Kidney tubule cell (primary cell): ENCODE measurements around the gene TMEM185A.
"Not testable (repeated sequence)": the region's sequence is repeated elsewhere in the genome, so short reads cannot be mapped to it uniquely, and the experiment has no call there.

Source experiments
- DNase-seq: peaks from one replicate; pipeline ENCODE4 v3.0.0-alpha.2; 2018; ENCODE audit warnings: low spot score

TMEM185A gene

GRCh38 chrX:149619662-149620061 is 11.9 kb downstream of the TMEM185A start:
- not testable (repeated sequence) for DNase-seq

- DNase-seq: no peak
Measured at GRCh38 chrX:149618871-149619270, 12.7 kb downstream of the TMEM185A start.

GRCh38 chrX:149611623-149612175 is 19.9 kb downstream of the TMEM185A start:
- DNase-seq: no peak

DNA sequence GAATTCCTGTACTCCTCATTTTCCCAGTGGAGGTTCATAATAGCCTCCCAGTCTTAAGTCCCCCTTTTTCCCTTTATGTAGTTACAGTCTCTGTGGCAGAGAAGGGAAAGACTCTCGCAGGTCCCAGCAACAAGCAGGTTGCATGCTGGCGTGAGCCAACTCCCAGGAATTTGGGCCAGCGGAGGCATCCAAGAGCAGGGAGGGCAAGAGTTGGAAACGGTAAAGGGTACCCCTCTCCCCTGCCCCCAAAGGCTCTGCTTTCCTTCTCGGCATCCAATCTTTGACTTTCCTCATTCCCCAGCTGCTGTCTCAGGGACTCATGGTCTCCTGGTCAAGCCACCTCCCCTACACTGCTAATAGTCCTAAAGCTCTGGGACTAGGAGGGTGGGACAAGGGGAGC is 21.1 kb downstream of the TMEM185A start:
- no peak for DNase-seq

DNA sequence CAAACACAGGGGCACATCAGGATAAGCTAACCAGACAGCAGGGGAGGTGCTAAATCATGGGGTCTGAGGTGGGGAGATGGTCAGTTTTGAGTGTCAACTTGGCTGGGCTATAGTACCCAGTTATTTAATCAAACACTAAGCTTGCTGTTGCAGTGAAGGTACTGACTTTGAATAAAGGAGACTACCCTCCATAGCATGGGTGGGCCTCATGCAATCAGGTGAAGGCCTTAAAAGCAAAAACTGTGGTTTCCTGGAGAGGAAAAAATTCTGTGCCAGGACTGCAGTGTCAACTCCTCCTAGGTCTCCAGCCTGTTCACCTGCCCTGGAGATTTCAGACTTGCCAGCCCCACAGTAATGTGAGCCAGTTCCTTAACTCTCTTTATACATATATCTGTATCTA is 23.9 kb downstream of the TMEM185A start:
- DNase-seq: no peak

DNA sequence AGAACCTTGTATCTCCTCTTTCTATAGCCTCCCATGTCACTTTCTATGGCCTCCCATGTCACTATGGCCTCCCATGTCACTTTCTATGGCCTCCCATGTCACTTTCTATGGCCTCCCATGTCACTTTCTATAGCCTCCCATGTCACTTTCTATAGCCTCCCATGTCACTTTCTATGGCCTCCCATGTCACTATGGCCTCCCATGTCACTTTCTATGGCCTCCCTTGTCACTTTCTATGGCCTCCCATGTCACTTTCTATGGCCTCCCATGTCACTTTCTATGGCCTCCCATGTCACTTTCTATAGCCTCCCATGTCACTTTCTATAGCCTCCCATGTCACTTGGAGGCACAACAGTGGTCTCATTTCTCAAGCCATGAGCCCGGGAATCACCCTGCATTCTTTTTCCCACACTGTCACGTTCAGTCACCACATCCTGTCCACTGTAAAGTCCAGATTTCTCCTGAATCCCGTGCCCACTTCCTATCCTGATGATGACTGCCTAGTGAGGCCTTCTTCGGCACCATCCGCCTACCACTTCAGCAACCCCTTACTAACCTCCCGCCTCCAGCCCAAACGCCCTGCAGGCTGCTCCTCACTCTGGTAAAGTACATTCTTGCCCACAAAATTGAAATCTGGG is 26.2 kb downstream of the TMEM185A start:
- DNase-seq: not testable (repeated sequence)

DNA sequence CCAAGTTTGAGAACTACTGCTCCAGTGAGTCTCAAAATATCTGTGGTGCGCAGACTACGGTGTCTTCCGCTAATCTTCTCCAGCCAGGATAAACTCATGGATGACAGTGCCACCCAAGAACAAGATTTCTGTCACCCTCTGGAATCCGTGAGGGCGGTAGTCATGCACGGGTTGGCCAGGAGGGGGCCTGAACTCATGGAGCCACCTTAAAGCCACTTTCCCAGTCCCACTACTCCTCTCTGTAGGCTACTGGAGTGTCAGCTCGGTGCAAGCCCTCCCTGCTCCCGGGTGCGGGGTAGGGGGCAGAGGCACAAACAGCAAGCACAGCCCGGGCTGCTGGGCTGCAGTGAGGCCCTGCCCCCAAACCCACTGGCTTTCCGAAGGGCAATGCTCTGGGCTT is 33.0 kb downstream of the TMEM185A start:
- not testable (repeated sequence) for DNase-seq

GRCh38 chrX:149595943-149596342 is 35.6 kb downstream of the TMEM185A start:
- not testable (repeated sequence) for DNase-seq

- DNase-seq: not testable (repeated sequence)
Measured at GRCh38 chrX:149595214-149595613, 36.4 kb downstream of the TMEM185A start, which contains the start of gene HSFX2. Gene HSFX2, minus strand, starts transcription at chrX:149595314. Its CDS starts 614 bp downstream, at chrX:149594700.

DNA sequence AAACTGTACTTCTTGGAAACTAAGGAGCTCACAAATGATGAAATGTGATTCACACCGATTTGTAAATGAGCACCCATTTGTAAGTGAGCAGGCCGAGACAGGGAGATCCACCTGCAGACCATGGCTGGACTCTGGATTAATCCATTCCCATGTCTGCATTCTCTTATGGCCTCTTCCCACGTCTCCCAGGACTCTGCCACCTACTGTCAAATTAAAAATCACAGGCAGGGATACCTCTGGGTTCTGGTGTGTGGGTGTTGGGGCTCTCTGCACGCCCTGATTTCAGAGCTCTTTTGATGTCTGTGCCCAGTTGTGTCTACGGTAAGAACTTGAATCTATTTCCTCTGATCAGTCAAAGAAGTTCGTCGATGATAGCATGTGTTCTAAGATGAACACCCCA is 40.6 kb downstream of the TMEM185A start:
- DNase-seq: not testable (repeated sequence)

DNA sequence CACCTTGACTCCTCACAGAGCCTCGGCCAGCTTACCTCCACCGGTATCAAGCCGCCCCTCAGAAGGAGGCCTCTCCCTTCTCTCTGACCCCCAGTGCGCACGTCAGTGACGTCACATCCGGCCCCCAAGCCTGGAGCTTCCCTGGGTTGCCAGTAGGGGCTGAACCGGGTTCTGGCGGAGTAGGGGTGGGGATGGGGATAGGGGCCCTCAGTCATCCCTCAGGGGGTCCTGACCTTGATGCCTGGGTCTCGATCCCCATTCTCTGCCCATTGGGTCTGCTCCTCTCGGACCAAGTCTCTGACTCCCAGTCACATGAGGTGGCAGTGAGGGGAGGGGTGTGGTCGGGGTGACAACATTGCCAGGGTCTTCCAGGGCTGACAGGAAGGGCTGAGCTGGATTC is 44.2 kb downstream of the TMEM185A start, which contains the start of gene MAGEA9B:
TSS of gene MAGEA9B (minus strand) at position 101 of the 400 bp plus-strand sequence. CDS start 4,280 bp downstream, outside the sequence.
- DNase-seq: not testable (repeated sequence)

DNA sequence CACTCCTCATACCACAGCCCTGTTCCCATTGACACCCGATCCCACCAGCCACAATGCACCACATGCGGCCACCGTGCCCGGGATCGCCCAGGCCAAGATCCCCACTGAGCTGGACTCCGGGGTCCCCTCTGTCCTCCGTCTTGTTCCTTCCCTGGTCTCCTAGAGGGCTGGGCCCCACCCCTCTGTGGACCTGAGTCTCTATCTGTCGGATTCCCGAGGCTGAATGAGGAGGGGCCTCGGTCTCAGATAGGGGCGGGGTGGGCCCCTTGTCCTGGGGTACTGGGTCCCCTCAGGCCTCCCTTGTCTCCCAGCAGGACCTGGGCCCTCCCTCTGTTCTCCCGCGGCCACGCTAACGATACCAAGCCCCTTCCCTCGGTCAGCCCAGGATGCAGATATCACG is 46.0 kb downstream of the TMEM185A start:
- DNase-seq: not testable (repeated sequence)

DNA sequence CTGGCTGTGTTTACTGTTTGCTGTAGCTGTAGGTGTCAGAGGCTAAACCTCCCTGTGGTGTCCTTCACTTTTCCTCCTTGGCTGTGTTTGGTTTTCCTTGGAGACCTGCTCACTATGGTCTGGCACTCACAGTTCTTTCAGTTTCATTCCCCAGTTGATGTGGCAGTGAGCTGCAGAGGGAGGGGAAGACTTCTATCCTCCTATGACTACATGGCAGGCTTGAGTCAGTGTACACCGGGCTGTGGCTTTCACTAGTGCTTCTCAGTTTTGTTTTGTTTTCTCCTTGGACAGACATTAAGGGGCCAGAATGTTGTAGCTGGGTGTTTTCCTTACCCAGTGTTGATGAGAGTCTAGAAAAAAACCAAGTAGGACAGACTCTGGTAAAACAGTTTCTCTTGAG is 58.1 kb downstream of the TMEM185A start:
- DNase-seq: not testable (repeated sequence)

GRCh38 chrX:149572743-149573142 is 58.8 kb downstream of the TMEM185A start:
- DNase-seq: no peak

DNA sequence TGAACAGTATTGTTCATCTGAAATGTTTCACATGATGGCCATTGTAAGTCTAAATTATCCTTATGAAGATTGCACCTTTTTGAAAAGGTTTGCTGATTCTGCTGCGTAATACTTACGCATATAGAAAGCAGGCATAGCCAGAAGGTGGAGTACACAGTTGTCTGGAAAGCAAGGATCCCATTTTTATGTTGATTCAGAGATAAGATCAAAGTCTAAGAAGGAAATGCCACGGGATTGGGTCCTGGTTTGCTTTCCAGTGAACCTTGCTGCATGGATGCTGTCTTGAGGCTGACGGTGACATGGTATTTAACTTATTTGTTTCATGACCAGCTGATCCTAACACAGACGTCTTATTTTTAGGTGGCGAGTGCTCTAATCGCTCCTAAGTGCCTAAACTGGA is 59.8 kb downstream of the TMEM185A start:
- DNase-seq: no peak

DNA sequence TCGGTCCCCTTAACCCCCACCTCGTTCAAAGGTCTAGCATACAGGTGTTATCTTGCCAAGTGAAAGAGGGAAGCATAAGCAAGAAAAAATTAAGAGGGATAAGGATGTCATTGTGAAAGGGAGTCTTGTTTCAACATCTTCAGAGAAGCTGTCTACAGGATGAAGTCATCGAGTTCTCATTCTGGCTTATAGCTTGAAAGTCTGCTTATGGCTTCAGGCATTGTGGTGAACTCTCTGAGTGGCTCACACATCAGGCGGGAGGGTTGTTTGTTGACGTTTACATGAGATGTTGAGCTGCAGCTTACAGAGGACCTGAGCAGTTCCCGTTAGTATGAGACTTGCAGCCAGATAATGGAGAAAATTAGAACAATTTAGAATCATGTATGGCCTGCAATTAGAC is 60.9 kb downstream of the TMEM185A start:
- DNase-seq: no peak

- DNase-seq: no peak
Measured at GRCh38 chrX:149569770-149570169, 61.8 kb downstream of the TMEM185A start.

GRCh38 chrX:149568701-149569296 is 62.8 kb downstream of the TMEM185A start:
- DNase-seq: no peak

- no peak for DNase-seq
Measured at GRCh38 chrX:149567621-149568417, 63.8 kb downstream of the TMEM185A start.

DNA sequence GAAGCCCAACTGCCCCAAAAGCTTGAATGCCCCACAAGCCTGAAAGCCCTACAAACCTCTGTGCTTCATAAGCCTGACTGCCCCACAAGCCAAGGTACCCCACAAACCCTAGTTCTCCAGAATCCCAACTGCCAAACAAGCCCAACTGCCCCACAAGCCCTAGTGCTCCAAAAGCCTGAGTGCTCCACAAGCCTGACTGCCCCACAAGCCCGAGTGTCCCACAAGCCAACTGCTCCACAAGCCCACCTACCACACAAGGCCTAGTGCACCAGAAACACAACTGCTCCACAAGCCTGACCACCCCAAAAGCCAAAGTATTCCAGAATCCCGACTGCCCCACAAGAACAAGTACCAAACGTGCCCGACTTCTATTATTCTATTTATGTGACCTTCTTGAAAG is 68.2 kb downstream of the TMEM185A start:
- DNase-seq: no peak

GRCh38 chrX:149555251-149555650 is 76.3 kb downstream of the TMEM185A start:
- not testable (repeated sequence) for DNase-seq

DNA sequence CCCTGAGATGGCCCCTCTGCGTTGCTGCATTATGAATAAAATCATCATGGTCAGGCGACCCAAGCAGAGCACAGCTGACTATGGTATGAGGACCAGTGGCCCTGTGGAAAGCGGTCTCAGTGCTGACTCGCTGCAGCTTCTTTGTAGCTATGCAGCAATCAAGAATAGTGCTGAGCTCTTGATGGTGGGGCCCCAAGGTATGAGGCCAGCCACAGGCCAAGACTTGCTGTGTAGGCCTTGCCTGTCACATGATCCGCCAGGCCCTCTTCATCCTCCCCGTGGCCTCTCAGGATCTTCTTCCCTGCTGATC is 79.7 kb downstream of the TMEM185A start:
- DNase-seq: not testable (repeated sequence)
